Measurements from ENCODE around the gene HUS1B.
"Not testable (repeated sequence)": the region's sequence is repeated elsewhere in the genome, so short reads cannot be mapped to it uniquely, and the experiment has no call there.

Gene HUS1B

DNA sequence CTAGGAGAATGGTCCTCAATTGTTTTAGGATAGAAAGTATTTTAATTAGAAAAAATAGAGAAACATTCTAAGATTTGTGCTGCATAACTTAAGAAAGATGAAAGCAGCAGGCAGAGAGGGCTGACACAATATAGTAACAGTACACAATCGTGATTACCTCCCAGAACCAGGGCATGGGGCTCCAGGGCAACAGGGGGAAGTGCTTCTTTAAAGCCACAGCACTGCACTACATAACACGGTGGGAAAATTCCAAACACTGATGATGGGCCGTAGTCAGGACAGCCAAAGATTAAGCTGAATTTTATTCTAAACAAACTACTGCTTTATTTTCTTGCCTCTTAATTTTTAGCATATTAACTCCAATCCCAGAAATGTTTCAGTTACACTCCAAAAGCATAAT lies 21.6 kb upstream of the HUS1B start:
- DNase-seq = no peak

DNA sequence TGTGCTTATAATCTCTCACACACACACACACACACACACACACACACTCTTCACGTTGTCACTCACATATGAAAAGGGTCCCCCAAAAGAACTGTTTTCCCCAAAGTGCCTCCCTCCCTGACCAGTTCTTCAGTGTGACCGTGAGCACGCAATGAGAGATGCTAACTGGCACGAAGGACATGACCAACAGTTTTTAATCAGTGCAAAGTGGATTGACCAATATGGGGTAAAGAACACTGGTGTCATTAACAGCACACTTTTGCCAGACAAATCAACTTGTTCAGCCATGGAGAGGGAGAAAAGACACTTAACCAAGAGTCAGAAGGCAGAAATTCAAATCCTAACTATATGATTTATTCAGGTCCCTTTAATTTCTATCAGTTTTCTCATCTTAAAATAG lies 21.0 kb upstream of the HUS1B start:
- no peak for DNase-seq

DNA sequence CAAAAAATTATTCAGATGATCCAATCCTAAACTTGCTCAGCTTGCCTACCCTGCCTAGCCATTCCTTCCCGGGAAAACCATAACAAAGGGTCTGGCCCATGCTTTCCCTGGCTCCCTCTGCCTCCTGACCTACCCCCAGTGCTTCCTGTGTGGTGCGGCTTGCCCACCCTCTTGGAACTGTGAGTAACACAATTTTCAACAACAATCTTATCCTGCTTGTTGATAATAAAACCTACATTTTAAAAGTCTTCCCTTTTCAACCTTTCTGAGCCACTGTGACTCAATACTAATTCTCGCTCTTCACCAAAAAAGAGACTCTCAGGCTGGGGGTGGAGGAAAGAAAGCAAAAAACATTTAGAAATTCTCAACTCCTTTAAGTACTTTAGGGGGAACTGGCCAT lies 18.1 kb upstream of the HUS1B start:
- DNase-seq = no peak

DNA sequence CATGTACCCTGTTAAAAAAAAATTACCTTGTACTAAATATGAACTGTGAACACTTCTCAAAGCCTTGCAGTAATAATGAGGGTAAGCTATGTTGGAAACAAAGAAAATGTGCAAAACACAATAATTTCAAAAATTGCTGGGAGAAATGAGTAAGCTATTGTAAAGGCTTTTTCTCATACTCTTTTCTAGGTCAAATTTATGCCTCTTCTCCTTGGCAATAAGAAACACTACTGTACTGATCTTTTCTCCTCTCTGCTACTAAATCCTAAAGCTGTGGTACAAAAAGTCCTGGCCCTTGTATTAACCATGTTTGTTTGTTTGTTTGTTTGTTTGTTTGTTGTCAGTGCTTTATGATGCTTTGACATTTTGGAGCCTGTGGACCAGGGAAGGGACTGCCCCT lies 17.5 kb upstream of the HUS1B start:
- no peak for DNase-seq

DNA sequence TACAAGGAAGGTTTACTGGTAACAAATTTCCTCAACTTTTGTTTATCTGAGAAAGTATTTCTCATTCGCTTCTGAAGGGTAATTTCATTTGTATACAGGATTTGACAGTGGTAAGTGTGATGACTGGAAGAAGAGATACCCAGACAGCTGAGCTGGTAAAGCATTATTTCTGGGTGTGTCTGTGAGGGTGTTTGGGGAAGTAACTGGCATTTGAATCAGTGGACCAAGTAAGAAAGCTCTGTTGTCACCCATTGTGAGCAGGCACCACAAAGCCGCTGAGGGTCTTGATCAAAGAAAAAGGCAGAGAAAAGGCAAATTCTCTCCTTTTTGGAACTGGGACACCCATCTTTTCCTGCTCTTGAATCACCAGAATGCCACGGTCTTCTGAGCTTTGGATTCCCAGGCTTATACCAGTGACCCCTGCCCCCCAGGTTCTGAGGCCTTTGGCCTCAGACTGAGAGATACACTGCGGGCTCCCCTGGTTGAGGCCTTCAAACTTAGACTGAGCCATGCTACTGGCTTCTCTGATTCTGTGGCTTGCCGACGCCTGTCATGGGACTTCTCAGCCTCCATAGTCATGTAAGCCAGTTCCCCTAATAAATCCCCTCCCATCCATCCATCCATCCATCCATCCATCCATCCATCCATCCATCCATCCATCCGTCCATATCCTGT lies 10.5 kb upstream of the HUS1B start:
- no peak for DNase-seq

DNA sequence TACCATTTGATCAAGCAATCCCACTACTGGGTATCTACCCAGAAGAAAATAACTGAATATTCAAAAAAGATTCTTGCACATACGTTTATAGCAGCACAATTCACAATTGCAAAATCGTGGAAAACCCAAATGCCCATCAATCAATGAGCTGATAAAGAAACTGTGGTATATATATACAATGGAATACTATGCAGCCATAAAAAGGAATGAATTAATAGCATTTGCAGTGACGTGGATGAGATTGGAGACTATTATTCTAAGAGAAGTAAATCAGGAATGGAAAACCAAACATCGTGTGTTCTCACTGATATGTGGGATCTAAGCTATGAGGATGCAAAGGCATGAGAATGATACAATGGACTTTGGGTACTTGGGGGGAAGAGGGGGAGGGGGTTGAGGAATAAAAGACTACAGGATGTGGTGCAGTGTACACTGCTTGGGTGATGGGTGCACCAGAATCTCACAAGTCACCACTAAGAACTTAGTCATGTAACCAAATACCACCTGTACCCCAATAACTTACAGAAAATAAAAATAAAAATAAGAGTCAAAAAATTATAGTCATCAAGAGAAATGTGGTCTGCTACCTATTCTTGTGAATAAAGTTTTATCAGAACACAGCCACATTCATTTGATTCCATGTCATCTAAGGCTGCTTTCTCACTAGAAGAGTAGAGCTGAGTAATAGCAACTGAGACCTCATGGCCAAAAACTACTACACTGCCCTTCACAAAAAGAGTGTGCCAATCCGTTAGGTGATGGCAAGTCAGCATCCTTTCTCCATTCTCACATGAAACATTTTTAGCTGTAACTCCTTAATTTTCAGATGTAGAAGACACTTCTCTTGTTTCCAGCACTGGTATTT lies 8.7 kb upstream of the HUS1B start:
- no peak for DNase-seq

DNA sequence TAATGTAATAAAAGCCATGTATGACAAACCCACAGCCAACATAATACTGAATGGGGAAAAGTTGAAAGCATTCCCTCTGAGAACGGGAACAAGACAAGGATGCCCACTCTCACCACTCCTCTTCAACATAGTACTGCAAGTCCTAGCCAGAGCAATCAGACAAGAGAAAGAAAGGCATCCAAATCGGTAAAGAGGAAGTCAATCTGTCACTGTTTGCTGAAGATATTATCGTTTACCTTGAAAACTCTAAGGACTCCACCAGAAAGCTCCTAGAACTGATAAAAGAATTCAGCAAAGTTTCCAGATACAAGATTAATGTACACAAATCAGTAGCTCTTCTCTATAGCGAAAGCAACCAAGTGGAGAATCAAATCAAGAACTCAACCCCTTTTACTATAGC lies 6.9 kb upstream of the HUS1B start:
- not testable (repeated sequence) for DNase-seq

DNA sequence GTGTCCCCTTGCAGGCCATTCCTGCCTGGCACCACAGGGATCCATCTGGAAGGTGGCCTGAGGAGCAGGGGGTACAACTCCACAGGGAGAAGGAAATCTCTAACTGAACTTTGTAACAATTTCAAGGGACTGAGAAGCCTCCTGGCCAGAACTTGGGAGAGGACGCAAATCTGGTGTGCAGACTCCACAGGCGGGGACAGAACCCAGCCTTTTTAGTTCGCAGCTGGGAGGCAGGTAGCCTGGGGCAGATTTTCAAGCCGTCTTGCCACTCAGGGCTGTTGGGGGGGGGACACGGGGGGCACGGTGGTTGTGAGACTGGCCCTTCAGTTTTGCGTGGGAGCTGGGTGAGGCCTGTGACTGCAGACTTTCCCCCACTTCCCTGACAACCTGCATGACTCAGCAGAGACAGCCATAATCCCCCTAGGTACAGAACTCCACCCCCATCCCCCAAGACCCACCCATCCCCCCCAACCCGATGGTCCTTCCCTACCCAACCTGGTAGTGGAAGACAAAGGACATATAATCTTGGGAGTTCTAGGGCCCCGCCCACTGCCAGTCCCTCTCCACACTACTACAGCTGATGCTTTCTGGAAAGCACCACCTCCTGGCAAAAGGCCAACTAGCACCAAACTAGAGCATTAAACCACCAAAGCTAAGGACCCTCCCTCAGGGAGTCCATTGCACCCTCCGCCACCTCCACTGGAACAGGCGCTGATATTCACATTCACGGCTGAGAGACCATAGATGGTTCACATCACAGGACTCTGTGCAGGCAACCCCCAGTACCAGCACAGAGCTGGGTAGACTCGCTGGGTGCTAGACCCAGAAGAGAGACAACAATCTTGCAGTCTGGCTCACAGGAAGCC lies 3.0 kb upstream of the HUS1B start:
- no peak for DNase-seq

DNA sequence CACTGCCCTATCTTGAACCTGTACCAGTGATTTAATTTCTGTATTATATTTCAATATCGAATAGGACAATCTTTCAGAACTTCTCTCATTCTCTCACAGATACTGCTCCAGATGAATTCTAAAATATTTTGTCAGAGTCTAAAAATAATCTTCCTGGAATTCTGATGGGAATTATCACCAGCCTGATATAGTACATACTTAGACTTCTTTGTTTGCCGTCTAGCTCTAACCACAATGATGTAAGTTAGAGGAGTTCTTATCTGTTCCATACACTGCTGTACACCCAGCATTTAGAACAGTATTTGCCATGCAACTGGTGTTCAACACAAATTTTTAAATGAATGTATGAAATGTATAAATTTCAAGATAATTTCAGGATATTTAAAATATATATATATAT lies 1.3 kb upstream of the HUS1B start:
- DNase-seq = no peak

DNA sequence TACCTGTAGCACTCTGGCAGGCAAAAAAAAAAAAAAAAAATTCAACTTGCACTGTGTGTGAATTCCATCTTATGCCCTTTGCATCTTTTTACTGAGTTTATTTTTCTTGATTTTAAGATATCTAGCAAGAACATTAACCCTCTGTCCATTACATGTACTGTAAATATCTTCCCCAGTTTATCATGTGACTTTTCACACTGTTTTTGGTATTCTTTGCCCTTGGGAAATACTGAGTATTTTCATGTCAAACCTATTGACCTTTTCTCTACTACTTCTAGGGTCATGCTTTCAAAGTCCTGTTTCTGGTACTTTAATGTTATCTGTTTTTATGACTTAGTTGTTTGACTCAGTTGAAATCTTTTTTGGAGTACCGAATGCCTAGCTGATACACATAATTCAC lies 843 bp upstream of the HUS1B start:
- DNase-seq = no peak

DNA sequence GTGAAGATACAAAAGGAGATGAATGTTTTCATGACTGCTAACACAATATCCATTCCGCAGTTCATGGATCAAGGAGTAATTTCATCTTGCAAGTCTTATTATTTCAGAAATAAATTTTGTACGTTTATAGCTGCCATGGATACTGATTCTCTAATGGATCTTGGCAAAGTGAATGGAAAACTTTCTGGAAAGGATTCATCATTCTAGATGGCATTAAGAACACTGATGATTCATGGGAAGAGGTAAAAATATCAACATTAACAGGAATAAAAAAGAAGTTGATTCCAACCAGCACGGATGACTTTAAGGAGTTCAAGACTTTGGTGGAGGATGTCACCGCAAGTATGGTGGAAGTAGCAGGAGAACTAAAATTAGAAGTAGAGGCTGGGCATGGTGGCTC lies 2.8 kb downstream of the HUS1B start:
- no peak for DNase-seq

DNA sequence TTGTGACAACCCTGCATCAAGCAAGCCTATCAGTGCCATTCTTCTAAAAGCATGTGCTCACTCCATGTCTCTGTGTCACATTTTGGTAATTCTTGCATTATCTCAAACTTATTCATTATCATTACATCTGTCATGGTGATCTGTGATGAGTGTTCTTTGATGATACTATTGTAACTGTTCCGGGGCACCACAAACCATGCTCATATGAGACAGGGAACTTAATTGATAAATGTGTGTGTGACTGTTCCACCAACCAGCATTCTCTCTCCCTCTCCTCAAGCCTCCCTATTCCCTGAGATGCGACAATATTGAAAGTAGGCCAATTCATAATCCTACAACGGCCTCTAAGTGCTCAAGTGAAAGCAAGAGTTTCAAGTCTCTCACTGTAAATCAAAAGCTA lies 4.0 kb downstream of the HUS1B start:
- DNase-seq = peak; percentile 20

DNA sequence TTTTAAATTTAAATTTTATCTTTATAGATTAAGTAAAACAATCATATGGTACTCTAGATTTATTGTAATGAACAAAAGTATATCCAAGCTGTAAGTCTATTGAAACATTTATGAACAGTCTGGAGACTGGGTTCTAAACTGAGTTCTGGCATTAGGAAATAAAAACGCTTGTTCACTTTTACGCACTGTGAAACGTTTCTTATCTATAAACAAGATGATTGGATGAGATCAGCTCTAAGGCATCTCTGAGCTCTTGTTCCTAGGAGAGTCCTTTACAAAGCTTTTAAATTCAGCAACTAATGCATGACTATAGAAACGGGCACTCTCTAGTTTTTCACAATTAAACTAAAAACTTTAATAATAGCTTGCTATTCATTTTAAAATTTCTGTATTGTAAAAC lies 6.8 kb downstream of the HUS1B start:
- DNase-seq = no peak

DNA sequence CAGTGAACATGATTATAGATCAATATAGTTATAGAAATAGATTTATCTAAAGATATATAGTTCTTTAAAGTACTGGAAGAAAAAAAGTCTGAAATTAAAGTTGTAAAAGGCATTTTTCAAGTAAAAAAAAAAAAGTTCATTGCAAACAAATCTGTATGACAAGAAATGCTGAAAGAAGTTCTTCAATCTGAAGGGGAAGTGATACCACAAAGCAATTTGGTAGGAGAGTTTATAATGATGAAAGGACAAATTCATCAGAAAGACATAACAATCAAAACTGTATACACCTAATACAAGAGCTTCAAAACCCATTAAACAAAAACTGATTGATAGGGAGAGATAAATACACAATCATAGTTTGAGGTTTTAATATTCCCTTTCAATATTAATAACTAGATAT lies 14.1 kb downstream of the HUS1B start:
- no peak for DNase-seq

DNA sequence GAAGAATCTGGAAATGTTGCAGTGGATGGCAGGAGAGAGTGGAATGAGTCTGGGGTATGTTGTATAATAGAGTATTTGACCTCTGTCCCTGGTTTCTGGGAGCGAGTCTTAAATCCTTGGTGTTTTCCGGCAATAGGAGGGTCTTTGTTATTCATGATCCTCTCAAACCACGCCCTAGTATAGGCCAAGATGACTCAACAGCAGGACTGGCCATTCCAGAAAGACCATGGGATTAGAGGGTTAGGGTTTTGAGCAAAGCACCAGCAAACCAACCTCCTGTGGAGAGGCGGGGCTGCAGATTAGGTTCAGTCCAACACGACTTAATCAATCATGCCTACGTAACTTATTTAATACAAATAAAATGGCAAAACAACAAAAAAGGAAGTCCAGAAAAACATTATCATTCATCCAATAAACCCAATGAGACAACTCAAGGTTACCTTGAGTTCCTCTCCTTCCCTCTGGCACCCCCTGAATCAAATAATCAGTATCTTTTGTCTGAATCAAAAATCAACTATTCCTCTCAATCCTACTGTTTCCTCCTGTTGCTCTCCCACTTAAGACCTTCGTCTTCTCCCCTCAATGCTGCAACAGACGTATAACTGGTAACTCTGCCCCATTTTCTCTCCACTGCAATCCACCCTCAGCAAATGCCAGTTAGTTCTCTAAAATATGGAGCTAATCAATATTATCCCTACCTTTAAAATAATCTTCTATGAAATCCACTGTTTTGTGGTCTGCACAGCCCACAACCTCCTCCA lies 15.5 kb downstream of the HUS1B start:
- DNase-seq = no peak

DNA sequence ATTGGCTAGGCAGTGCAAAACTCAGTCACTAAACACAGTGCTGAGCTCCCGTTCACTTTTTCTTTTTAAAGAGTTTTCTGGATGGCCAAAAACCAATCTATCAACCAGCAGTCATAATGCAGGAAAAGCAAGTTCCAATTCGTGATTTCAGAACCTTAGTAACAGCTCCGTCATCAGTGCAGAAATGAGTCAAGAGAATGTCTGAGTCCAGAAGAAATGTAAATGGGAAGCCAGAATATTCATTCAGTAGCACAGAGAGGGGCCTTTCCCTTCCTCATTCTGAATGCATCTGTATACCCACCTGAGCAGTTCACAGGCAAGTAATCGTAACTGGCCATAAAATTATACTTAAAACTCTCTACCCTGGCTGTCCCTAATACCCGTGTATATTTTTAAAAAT lies 20.4 kb downstream of the HUS1B start:
- DNase-seq = peak; percentile 86

DNA sequence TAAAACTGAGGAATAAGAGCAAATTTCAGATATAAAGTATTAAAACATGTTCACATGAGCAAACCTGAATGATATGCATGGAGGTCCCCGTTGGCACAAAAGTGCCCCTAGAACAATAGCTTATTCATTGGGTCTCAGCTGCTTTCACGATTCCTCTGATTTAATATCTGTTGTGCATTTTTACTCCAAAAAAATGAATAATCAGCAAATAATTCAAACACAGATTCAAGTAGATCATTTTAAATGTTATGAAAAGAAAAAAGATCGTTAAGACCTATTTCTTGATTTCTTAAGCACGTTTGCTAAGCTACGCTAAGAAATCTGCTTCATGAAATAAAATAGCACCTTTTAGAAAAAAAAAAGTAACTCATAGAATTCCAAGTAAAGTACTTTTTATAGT lies 21.7 kb downstream of the HUS1B start:
- DNase-seq = no peak

DNA sequence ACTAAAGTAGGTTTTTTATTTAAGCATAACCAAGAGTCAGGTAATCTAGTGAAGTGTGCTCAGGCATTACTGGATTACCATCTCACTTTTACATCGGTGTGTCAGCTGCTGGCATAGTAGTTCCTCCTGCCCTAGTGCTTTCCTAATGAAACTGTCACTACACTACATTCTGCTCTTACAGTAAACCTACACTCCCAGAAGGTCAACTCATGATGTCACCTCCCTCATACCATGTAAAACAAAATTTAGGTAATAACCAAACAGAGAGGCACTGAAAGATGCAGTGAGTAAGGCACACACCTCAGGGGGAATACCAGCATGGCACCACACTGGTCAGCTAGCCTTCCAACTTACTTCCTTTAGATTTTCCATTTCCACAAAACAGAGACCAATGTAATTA lies 23.3 kb downstream of the HUS1B start:
- no peak for DNase-seq

DNA sequence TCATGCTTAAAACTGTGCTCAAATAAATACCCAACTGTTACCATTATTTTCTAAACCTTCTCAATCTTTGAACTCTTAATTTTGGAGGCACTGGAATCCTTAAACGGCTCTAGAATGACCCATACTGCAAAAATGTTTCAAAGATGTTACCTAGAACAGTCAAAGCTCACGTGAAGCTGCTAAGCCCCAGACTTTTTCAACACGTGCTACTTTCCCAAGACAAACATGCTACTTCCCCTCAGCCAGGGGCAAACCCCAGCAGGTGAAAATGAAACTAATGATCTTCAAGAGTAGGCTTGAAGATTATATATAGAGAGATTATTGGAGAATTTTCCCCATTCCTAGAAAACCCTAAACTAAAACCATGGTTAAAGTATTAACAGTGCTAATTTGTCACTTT lies 28.1 kb downstream of the HUS1B start:
- DNase-seq = no peak

DNA sequence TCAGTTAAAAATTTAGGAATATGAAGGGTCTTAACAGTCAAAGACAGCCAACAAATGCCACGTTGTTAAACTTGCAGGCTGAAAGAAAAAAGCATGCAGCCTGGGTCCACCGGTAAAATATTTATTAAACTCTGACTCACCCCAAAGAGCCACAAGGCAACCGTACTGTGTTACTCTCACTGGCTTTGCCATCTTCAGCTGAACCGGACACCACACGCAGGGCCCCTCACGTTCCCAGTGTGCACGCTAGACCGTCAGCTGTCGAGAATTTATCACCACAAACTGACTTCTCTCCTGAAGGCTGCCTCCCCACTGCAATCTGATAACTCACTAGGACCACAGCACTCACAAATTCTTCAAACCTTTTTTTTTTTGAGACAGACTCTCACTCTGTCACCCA lies 30.7 kb downstream of the HUS1B start:
- DNase-seq = no peak

DNA sequence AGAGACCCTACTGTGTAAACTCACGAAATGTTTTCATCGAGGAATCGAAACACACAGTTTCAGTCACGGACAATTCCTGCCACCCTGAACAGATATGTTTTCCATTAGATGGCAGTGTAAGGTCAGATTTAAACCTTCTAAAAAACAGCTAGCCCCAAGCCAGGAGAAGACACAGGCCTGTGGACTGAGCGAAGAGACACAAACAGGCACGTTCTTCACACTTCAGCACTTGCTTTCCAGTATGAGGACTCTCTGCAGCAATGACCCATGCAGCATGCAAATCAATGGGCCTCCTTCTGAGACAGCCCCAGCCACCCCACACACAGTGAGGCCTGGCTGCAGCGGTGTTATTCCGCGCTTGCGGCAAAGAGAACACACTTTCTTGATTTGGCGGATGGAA lies 31.9 kb downstream of the HUS1B start:
- no peak for DNase-seq

DNA sequence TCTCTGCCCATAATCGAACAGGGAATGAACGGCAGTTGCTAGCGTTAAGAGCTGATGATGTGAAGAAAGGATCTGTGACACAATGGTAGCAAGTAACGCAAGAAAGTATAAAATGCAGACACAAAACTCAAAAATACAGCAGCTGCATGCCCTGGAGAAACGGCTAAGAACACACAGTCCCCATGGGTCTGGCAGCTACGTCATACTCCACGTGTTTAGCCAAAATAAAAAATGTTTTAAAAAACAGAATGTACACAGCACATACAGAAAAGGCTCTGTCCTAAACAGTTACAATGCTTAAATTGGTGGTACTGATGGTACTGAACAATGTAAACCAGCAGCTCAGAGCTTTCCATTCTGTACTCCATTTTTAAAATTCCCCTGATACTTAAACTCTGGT lies 34.4 kb downstream of the HUS1B start:
- DNase-seq = no peak

DNA sequence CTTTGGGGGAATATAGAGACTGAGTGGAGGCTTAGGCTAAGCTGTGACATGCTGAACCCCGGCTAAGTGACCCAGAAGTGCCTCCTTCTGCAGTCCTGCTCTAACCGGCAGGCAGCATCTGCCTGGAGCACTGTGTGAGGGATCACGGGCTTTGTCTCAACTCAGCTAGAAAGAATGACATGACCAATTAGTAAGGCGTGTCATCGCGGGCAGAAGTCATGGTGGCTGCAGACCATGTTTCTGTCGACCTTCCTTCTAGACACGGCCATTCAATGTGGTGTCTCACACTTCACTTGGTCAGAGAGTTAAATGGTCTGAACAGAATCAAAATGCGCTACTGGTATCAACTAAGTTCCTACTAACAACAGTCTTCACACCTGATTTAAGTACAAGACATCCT lies 35.0 kb downstream of the HUS1B start:
- DNase-seq = no peak

Data from activated CD4-positive, alpha-beta T cell treated with anti-CD3 and anti-CD28 coated beads, Interleukin-2, amount 50 U/mL, for 16 hours (primary cell).